Stomach smooth muscle (tissue), 2 donors: ENCODE results near the gene YAF2.
"Not testable (repeated sequence)": the region's sequence is repeated elsewhere in the genome, so short reads cannot be mapped to it uniquely, and the experiment has no call there.

Source experiments
- H3K27ac ChIP-seq: one replicate; pipeline ENCODE4 v1.7.0; 2013; ENCODE audit warnings: mild to moderate bottlenecking, low read length, inconsistent platforms
- H3K27me3 ChIP-seq, 2 donors: one replicate each; pipeline ENCODE4 v1.7.0; 2013; ENCODE audit warnings: low read length in 2 of 2; ENCODE audit not compliant: insufficient read depth in 2 of 2, control insufficient read depth in 1 of 2
- H3K36me3 ChIP-seq, 2 donors: one replicate each; pipeline ENCODE4 v1.7.0; 2013; ENCODE audit warnings: low read length in 2 of 2; ENCODE audit not compliant: control insufficient read depth in 2 of 2, insufficient read depth in 2 of 2
- H3K4me1 ChIP-seq: one replicate; pipeline ENCODE4 v1.7.0; 2013; ENCODE audit warnings: low read length; ENCODE audit not compliant: control insufficient read depth, insufficient read depth
- H3K4me3 ChIP-seq, 2 donors: one replicate each; pipeline ENCODE4 v1.7.0; 2013; ENCODE audit warnings: low read length in 2 of 2
- H3K9ac ChIP-seq, 2 donors: one replicate each; pipeline ENCODE4 v1.7.0; 2013; ENCODE audit warnings: low read length in 2 of 2, mild to moderate bottlenecking in 1 of 2
- H3K9me3 ChIP-seq, 2 donors: one replicate each; pipeline ENCODE4 v1.7.0; 2013; ENCODE audit warnings: low read length in 2 of 2; ENCODE audit not compliant: control insufficient read depth in 2 of 2
- donor health status: healthy.
- donor health status: Pancreatic carcinoma.

Gene YAF2

DNA sequence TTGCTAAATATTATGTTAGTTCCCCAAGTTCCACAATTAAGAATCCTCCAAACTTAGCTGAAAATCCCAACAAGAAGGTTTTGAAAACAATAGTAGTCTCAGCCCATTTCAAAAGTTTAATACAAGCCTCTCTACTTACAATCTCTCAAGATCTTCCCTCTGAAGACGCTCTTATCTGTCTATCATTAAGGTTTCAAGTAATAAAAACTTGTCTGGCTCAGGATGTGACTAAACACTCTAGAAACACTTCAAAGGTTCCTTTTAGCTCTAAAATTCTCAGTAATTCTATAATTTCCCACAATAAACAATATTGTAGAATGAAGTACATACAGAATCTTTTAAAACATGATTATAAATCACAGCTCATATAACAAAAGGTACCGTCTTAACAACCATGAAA lies 16.3 kb downstream of the YAF2 start:
- Histone ChIP-seq H3K9ac (no peak overlapping the region), H3K27ac (no peak overlapping the region), H3K4me1 (no peaks in the 10 kb centered on the region), H3K4me3 (no peak overlapping the region), H3K36me3 (no peaks in the 10 kb centered on the region), H3K27me3 (no peaks in the 10 kb centered on the region), H3K9me3 (no peaks in the 10 kb centered on the region)

GRCh38 chr12:42217656-42218055 lies 20.4 kb downstream of the YAF2 start:
- Histone ChIP-seq H3K9me3 (no peaks in the 10 kb centered on the region), H3K4me3 (no peak overlapping the region), H3K36me3 (no peaks in the 10 kb centered on the region), H3K27ac (no peak overlapping the region), H3K9ac (no peak overlapping the region), H3K4me1 (no peaks in the 10 kb centered on the region), H3K27me3 (no peaks in the 10 kb centered on the region)

GRCh38 chr12:42216737-42217136 lies 21.3 kb downstream of the YAF2 start:
- H3K27ac ChIP-seq = no peak overlapping the region
- no peak overlapping the region for H3K9ac ChIP-seq
- H3K4me1 ChIP-seq = no peaks in the 10 kb centered on the region
- no peaks in the 10 kb centered on the region for H3K9me3 ChIP-seq
- no peaks in the 10 kb centered on the region for H3K27me3 ChIP-seq
- H3K36me3 ChIP-seq = no peaks in the 10 kb centered on the region
- H3K4me3 ChIP-seq = no peak overlapping the region

DNA sequence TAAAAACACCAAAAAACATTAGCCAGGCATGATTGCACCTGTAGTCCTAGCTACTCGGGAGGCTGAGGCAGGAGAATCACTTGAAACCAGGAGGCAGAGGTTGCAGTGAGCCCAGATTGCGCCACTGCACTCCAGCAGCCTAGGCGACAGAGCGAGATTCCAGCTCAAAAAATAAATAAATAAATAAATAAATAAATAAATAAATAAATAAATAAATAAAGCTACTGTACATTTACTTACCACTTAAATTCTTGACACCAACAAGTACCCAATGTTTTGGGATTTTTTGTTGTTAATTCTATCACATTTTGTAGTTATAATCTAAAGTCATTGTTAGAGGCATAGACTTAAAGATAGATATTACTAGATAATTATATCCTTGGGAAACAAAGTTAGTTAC lies 22.3 kb downstream of the YAF2 start:
- H3K9me3 ChIP-seq, H3K27ac ChIP-seq, H3K36me3 ChIP-seq, H3K27me3 ChIP-seq, H3K4me3 ChIP-seq, H3K4me1 ChIP-seq, H3K9ac ChIP-seq: not testable (repeated sequence)

GRCh38 chr12:42213954-42214426 lies 24.1 kb downstream of the YAF2 start:
- Histone ChIP-seq H3K36me3 (peaks cover 0 to 4% of the 10 kb centered on the region in 2 donors), H3K9me3 (no peaks in the 10 kb centered on the region), H3K9ac (no peak overlapping the region), H3K4me3 (peak overlapping the region in 1 of 2 donors; percentile 3), H3K27ac (no peak overlapping the region), H3K27me3 (no peaks in the 10 kb centered on the region), H3K4me1 (no peaks in the 10 kb centered on the region)

DNA sequence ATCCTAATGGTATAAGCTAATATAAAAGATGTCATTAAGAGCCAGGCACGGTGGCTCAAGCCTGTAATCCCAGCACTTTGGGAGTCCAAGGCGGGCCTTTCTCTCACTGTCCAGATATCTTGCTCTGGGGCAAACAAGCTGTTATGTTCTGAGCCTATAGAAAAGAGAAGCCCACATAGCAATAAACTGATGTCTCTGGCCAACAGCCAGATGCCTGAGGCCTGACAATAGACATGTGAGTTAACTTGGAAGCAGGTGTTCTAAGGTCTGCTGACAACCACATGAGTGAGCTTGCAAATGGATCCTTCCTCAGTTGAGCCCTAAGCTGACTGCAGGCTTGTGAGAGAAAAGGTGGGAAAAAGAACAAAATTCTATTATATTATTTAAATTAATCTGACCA lies 25.0 kb downstream of the YAF2 start:
- H3K36me3 ChIP-seq = peaks cover 0 to 4% of the 10 kb centered on the region in 2 donors
- no peak overlapping the region for H3K27ac ChIP-seq
- no peaks in the 10 kb centered on the region for H3K9me3 ChIP-seq
- H3K4me3 ChIP-seq = no peak overlapping the region
- no peaks in the 10 kb centered on the region for H3K4me1 ChIP-seq
- no peak overlapping the region for H3K9ac ChIP-seq
- H3K27me3 ChIP-seq = no peaks in the 10 kb centered on the region

DNA sequence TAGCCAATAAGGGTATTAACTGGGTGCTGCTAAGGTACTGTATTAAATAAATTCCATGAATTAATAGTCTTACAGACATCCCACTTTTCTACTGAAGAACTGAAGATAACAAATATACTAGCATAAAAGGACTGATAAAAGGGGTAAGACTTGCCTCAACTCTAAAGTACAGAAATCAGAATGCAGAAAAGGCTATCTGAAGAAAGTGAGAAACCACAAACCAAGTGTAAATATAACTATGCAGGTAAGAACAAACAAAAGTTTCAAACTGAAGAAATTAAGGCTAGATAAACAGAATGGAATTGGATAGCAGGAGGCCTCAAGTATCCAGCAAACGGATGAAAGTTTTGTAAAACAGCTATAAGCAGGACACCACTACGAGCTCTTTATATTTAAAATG lies 29.5 kb downstream of the YAF2 start:
- no peaks in the 10 kb centered on the region for H3K27me3 ChIP-seq
- no peak overlapping the region for H3K27ac ChIP-seq
- H3K36me3 ChIP-seq = peaks cover 0 to 4% of the 10 kb centered on the region in 2 donors
- no peaks in the 10 kb centered on the region for H3K9me3 ChIP-seq
- no peak overlapping the region for H3K4me3 ChIP-seq
- H3K4me1 ChIP-seq = no peaks in the 10 kb centered on the region
- no peak overlapping the region for H3K9ac ChIP-seq

DNA sequence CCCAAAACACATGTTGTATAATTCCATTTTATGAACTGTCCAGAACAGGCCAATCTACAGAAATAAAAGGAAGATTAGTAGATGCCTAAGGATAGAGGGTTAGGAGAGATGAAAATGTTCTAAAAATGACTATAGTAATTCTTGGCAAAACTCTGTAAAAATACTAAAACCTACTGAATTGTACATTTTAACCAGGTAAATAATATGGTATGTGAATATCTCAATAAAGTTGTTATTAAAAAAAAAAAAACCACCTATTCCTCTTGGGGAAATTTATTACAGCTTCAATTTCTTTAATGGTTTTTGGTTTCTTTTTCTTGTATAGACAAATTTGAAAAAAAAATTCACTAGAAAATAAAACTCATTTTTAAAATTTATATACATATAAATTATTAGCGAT lies 33.2 kb downstream of the YAF2 start:
- no peaks in the 10 kb centered on the region for H3K27me3 ChIP-seq
- H3K9ac ChIP-seq = no peak overlapping the region
- H3K27ac ChIP-seq = no peak overlapping the region
- no peak overlapping the region for H3K4me3 ChIP-seq
- H3K36me3 ChIP-seq = no peaks in the 10 kb centered on the region
- no peaks in the 10 kb centered on the region for H3K9me3 ChIP-seq
- no peaks in the 10 kb centered on the region for H3K4me1 ChIP-seq

- Histone ChIP-seq H3K9ac (no peak overlapping the region), H3K36me3 (no peaks in the 10 kb centered on the region), H3K4me3 (no peak overlapping the region), H3K9me3 (no peaks in the 10 kb centered on the region), H3K27ac (no peak overlapping the region), H3K4me1 (no peaks in the 10 kb centered on the region), H3K27me3 (no peaks in the 10 kb centered on the region)
Measured at GRCh38 chr12:42204362-42204761, 33.7 kb downstream of the YAF2 start.

- H3K36me3 ChIP-seq = peaks cover 0 to 2% of the 10 kb centered on the region in 2 donors
- H3K9ac ChIP-seq = no peak overlapping the region
- no peak overlapping the region for H3K27ac ChIP-seq
- H3K4me3 ChIP-seq = no peak overlapping the region
- no peaks in the 10 kb centered on the region for H3K9me3 ChIP-seq
- no peaks in the 10 kb centered on the region for H3K4me1 ChIP-seq
- no peaks in the 10 kb centered on the region for H3K27me3 ChIP-seq
Measured at GRCh38 chr12:42201063-42201462, 37.0 kb downstream of the YAF2 start.

- Histone ChIP-seq H3K27ac (no peak overlapping the region), H3K4me1 (no peaks in the 10 kb centered on the region), H3K4me3 (no peak overlapping the region), H3K9me3 (no peaks in the 10 kb centered on the region), H3K36me3 (peaks cover 0 to 2% of the 10 kb centered on the region in 2 donors), H3K27me3 (no peaks in the 10 kb centered on the region), H3K9ac (no peak overlapping the region)
Measured at GRCh38 chr12:42199007-42199406, 39.0 kb downstream of the YAF2 start.
